Muscle layer of duodenum (tissue), 2 donors: ENCODE results near the gene ADCY2.

Source experiments
- H3K27ac ChIP-seq: one replicate; pipeline ENCODE4 v1.7.0; 2013; ENCODE audit warnings: mild to moderate bottlenecking, low read length
- H3K27me3 ChIP-seq: one replicate; pipeline ENCODE4 v1.7.0; 2013; ENCODE audit warnings: low read depth, mild to moderate bottlenecking, control low read depth, low read length
- H3K36me3 ChIP-seq, 2 donors: one replicate each; pipeline ENCODE4 v1.7.0; 2013; ENCODE audit warnings: low read length in 2 of 2, control low read depth in 1 of 2, mild to moderate bottlenecking in 1 of 2; ENCODE audit not compliant: insufficient read depth in 2 of 2, control insufficient read depth in 1 of 2
- H3K4me1 ChIP-seq, 2 donors: one replicate each; pipeline ENCODE4 v1.7.0; 2013; ENCODE audit warnings: low read length in 2 of 2, mild to moderate bottlenecking in 2 of 2, control low read depth in 1 of 2, moderate library complexity in 1 of 2; ENCODE audit not compliant: insufficient read depth in 2 of 2, control insufficient read depth in 1 of 2
- H3K4me3 ChIP-seq, 2 donors: one replicate each; pipeline ENCODE4 v1.7.0; 2013; ENCODE audit warnings: low read length in 2 of 2, low read depth in 1 of 2, mild to moderate bottlenecking in 1 of 2
- H3K9me3 ChIP-seq, 2 donors: one replicate each; pipeline ENCODE4 v1.7.0; 2013; ENCODE audit warnings: low read length in 2 of 2, control low read depth in 1 of 2, mild to moderate bottlenecking in 1 of 2; ENCODE audit not compliant: control insufficient read depth in 1 of 2
- donor health status: healthy.

The ADCY2 gene

GRCh38 chr5:7517006-7517405 is 121.1 kb downstream of the ADCY2 start:
- H3K9me3 ChIP-seq, result no peaks in the 10 kb centered on the region
- no peaks in the 10 kb centered on the region for H3K27me3 ChIP-seq
- no peak overlapping the region for H3K4me3 ChIP-seq
- H3K27ac ChIP-seq, result no peak overlapping the region
- no peaks in the 10 kb centered on the region for H3K36me3 ChIP-seq
- H3K4me1 ChIP-seq, result no peaks in the 10 kb centered on the region

- H3K4me3 ChIP-seq, result no peak overlapping the region
- H3K4me1 ChIP-seq, result no peaks in the 10 kb centered on the region
- H3K27ac ChIP-seq, result no peak overlapping the region
- no peaks in the 10 kb centered on the region for H3K27me3 ChIP-seq
- no peaks in the 10 kb centered on the region for H3K36me3 ChIP-seq
- no peaks in the 10 kb centered on the region for H3K9me3 ChIP-seq
Measured at GRCh38 chr5:7518947-7519560, 123.1 kb downstream of the ADCY2 start.

GRCh38 chr5:7519564-7519963 is 123.6 kb downstream of the ADCY2 start:
- Histone ChIP-seq H3K27me3 (no peaks in the 10 kb centered on the region), H3K4me3 (no peak overlapping the region), H3K27ac (no peak overlapping the region), H3K9me3 (no peaks in the 10 kb centered on the region), H3K36me3 (no peaks in the 10 kb centered on the region), H3K4me1 (no peaks in the 10 kb centered on the region)

GRCh38 chr5:7529880-7530279 is 133.9 kb downstream of the ADCY2 start:
- Histone ChIP-seq H3K27ac (no peak overlapping the region), H3K36me3 (no peaks in the 10 kb centered on the region), H3K4me1 (no peaks in the 10 kb centered on the region), H3K9me3 (no peaks in the 10 kb centered on the region), H3K27me3 (no peaks in the 10 kb centered on the region), H3K4me3 (no peak overlapping the region)

- no peaks in the 10 kb centered on the region for H3K36me3 ChIP-seq
- no peak overlapping the region for H3K27ac ChIP-seq
- H3K9me3 ChIP-seq, result no peaks in the 10 kb centered on the region
- no peaks in the 10 kb centered on the region for H3K27me3 ChIP-seq
- H3K4me3 ChIP-seq, result no peak overlapping the region
- no peaks in the 10 kb centered on the region for H3K4me1 ChIP-seq
Measured at GRCh38 chr5:7533941-7534340, 138.0 kb downstream of the ADCY2 start.

GRCh38 chr5:7534505-7534904 is 138.6 kb downstream of the ADCY2 start:
- H3K4me3 ChIP-seq, result no peak overlapping the region
- no peak overlapping the region for H3K27ac ChIP-seq
- no peaks in the 10 kb centered on the region for H3K9me3 ChIP-seq
- no peaks in the 10 kb centered on the region for H3K27me3 ChIP-seq
- no peaks in the 10 kb centered on the region for H3K4me1 ChIP-seq
- H3K36me3 ChIP-seq, result no peaks in the 10 kb centered on the region

GRCh38 chr5:7537573-7537972 is 141.6 kb downstream of the ADCY2 start:
- H3K4me3 ChIP-seq, result no peak overlapping the region
- H3K9me3 ChIP-seq, result no peaks in the 10 kb centered on the region
- H3K27me3 ChIP-seq, result no peaks in the 10 kb centered on the region
- H3K27ac ChIP-seq, result no peak overlapping the region
- H3K36me3 ChIP-seq, result no peaks in the 10 kb centered on the region
- no peaks in the 10 kb centered on the region for H3K4me1 ChIP-seq

GRCh38 chr5:7539571-7539970 is 143.6 kb downstream of the ADCY2 start:
- Histone ChIP-seq H3K27me3 (no peaks in the 10 kb centered on the region), H3K9me3 (no peaks in the 10 kb centered on the region), H3K4me1 (no peaks in the 10 kb centered on the region), H3K27ac (no peak overlapping the region), H3K4me3 (no peak overlapping the region), H3K36me3 (no peaks in the 10 kb centered on the region)

GRCh38 chr5:7540736-7541485 is 145.0 kb downstream of the ADCY2 start:
- Histone ChIP-seq H3K4me3 (no peak overlapping the region), H3K9me3 (no peaks in the 10 kb centered on the region), H3K4me1 (no peaks in the 10 kb centered on the region), H3K27me3 (no peaks in the 10 kb centered on the region), H3K27ac (no peak overlapping the region), H3K36me3 (no peaks in the 10 kb centered on the region)

- H3K27ac ChIP-seq, result no peak overlapping the region
- H3K4me3 ChIP-seq, result no peak overlapping the region
- no peaks in the 10 kb centered on the region for H3K4me1 ChIP-seq
- H3K9me3 ChIP-seq, result no peaks in the 10 kb centered on the region
- no peaks in the 10 kb centered on the region for H3K36me3 ChIP-seq
- no peaks in the 10 kb centered on the region for H3K27me3 ChIP-seq
Measured at GRCh38 chr5:7541898-7542297, 146.0 kb downstream of the ADCY2 start.

GRCh38 chr5:7546555-7546954 is 150.6 kb downstream of the ADCY2 start:
- Histone ChIP-seq H3K4me3 (no peak overlapping the region), H3K27me3 (no peaks in the 10 kb centered on the region), H3K9me3 (no peaks in the 10 kb centered on the region), H3K27ac (no peak overlapping the region), H3K36me3 (no peaks in the 10 kb centered on the region), H3K4me1 (no peaks in the 10 kb centered on the region)

GRCh38 chr5:7548596-7548995 is 152.7 kb downstream of the ADCY2 start:
- Histone ChIP-seq H3K9me3 (no peaks in the 10 kb centered on the region), H3K4me1 (no peaks in the 10 kb centered on the region), H3K27me3 (no peaks in the 10 kb centered on the region), H3K36me3 (no peaks in the 10 kb centered on the region), H3K27ac (no peak overlapping the region), H3K4me3 (no peak overlapping the region)
